ENCODE measurements around the gene BCL7A. TPM values are rescaled to one million over a fixed set of nuclear protein-coding genes. Genes with fewer than 3 reads are reported as not detected.

BCL7A gene
- total and polyA plus RNA-seq, 2 experiments from 2014 or later: 12.7 to 14.9 TPM

GRCh38 chr12:122090759-122091515, 69.3 kb downstream of the BCL7A start (continued):
- no peak for TF ChIP-seq CTCF (conservative IDR thresholded peaks at IDR 0.05; ENCODE audit: low read depth in 2 of 2)
- TF ChIP-seq REST (IDR thresholded peaks at IDR 0.05; ENCODE audit: unreplicated experiment): no peak

- Histone ChIP-seq H3K79me2 (replicated peaks; ENCODE audit: insufficient read depth) (peaks cover 60% of the 10 kb centered on the region), H3K4me1 (ENCODE audit: insufficient read depth) (peaks cover 23% of the 10 kb centered on the region), H3F3A (replicated peaks; ENCODE audit: low read depth) (peaks cover 3% of the 10 kb centered on the region; the same call in 1 of the 2 replicates)
- TF ChIP-seq EZH2phosphoT487 (IDR thresholded peaks at IDR 0.05; ENCODE audit: unreplicated experiment) (no peak), POLR2AphosphoS5 (IDR thresholded peaks at IDR 0.05; ENCODE audit: low read depth) (no peak), ZNF114 (CRISPR knock-in tag; IDR thresholded peaks at IDR 0.05) (no peak), ZNF462 (CRISPR knock-in tag; IDR thresholded peaks at IDR 0.05) (no peak), ETS1 (IDR thresholded peaks at IDR 0.05) (no peak), EZH2 (IDR thresholded peaks at IDR 0.05; ENCODE audit: low read depth, unreplicated experiment) (no peak), ZNF331 (CRISPR knock-in tag; IDR thresholded peaks at IDR 0.05; ENCODE audit: low read depth) (no peak), JUNB (IDR thresholded peaks at IDR 0.05; ENCODE audit: unreplicated experiment) (no peak)
Measured at GRCh38 chr12:122093098-122093883, 71.6 kb downstream of the BCL7A start.

More at GRCh38 chr12:122093098-122093883, 71.6 kb downstream of the BCL7A start:
- no peak overlapping the region for H3K27ac ChIP-seq (ENCODE audit: low read depth)
- DNase-seq (ENCODE audit: low spot score) (no peak), ATAC-seq (no peak)
- Mint-ChIP-seq H3K4me3 (no peak overlapping the region), H3K9me3 (no peaks in the 10 kb centered on the region), H3K27ac (no peak overlapping the region), H3K27me3 (ENCODE audit: insufficient read depth, low read depth, poor library complexity) (no peaks in the 10 kb centered on the region), H3K4me1 (peaks cover 16% of the 10 kb centered on the region), H3K36me3 (ENCODE audit: low read depth) (peaks cover 3% of the 10 kb centered on the region; the same call in 1 of the 3 replicates)
- no peaks in the 10 kb centered on the region for H3K9me2 ChIP-seq (ENCODE audit: insufficient read depth)
- no peak overlapping the region for H2AFZ ChIP-seq
- no peaks in the 10 kb centered on the region for H3K36me3 ChIP-seq (ENCODE audit: insufficient read depth)
- no peak overlapping the region for H3K4me3 ChIP-seq
- H4K20me1 ChIP-seq (replicated peaks; ENCODE audit: insufficient read depth): peaks cover 7% of the 10 kb centered on the region
- no peaks in the 10 kb centered on the region for H3K27me3 ChIP-seq (ENCODE audit: insufficient read depth)
- no peak overlapping the region for H3K4me2 ChIP-seq
